ENCODE data around the gene TNRC6B. TPM values are rescaled to one million over a fixed set of nuclear protein-coding genes. Genes with fewer than 3 reads are reported as not detected.

Gene TNRC6B
- total and polyA plus RNA-seq, 2 experiments from 2014 or later: 46.9 to 87.8 TPM

DNA sequence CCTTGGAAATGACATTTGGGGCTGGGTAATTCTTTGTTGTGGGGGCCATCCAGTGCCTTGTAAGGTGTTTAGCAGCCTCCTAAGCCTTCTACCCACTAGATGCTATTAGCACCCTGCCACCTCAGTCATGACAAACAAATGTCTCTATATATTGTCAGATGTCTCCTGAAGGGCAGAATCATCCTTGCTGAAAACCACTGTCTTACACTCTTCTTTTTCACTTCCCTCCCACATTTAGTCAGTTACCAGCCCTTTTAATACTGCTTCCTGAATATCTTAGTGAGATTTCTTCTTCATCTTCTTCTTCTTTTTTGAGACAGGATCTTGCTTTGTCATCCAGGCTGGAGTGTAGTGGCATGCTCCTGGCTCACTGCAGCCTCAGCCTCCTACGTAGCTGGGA lies 33.1 kb downstream of the TNRC6B start:
- H3K27ac Mint-ChIP-seq: peak overlapping the region; percentile 61
- H3K4me3 ChIP-seq: no peak overlapping the region; the same call in 1 of the 2 replicates
- no peaks in the 10 kb centered on the region for H3K27me3 ChIP-seq (ENCODE audit: insufficient read depth)
- peak overlapping the region; percentile 71 for H3K4me2 ChIP-seq
- no peak for DNase-seq (ENCODE audit: low spot score)
- no peaks in the 10 kb centered on the region for H3K9me2 ChIP-seq (ENCODE audit: insufficient read depth)
- H4K20me1 ChIP-seq (replicated peaks; ENCODE audit: insufficient read depth): peaks cover 16% of the 10 kb centered on the region; the same call in 1 of the 2 replicates
- H3K4me1 ChIP-seq (ENCODE audit: insufficient read depth): peaks cover 65% of the 10 kb centered on the region
- TF ChIP-seq, protein P1, sequence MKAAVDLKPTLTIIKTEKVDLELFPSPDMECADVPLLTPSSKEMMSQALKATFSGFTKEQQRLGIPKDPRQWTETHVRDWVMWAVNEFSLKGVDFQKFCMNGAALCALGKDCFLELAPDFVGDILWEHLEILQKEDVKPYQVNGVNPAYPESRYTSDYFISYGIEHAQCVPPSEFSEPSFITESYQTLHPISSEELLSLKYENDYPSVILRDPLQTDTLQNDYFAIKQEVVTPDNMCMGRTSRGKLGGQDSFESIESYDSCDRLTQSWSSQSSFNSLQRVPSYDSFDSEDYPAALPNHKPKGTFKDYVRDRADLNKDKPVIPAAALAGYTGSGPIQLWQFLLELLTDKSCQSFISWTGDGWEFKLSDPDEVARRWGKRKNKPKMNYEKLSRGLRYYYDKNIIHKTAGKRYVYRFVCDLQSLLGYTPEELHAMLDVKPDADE (IDR thresholded peaks at IDR 0.05): no peak
- TF ChIP-seq ZNF114 (CRISPR knock-in tag; IDR thresholded peaks at IDR 0.05): no peak
- TF ChIP-seq JUNB (IDR thresholded peaks at IDR 0.05; ENCODE audit: unreplicated experiment): no peak
- no peak for TF ChIP-seq ZNF331 (CRISPR knock-in tag; IDR thresholded peaks at IDR 0.05; ENCODE audit: low read depth)
- no peak for TF ChIP-seq CREB1 (CRISPR knock-in tag; IDR thresholded peaks at IDR 0.05; ENCODE audit: low read depth)
- TF ChIP-seq POLR2AphosphoS5 (IDR thresholded peaks at IDR 0.05; ENCODE audit: low read depth): no peak
- TF ChIP-seq, protein P2, sequence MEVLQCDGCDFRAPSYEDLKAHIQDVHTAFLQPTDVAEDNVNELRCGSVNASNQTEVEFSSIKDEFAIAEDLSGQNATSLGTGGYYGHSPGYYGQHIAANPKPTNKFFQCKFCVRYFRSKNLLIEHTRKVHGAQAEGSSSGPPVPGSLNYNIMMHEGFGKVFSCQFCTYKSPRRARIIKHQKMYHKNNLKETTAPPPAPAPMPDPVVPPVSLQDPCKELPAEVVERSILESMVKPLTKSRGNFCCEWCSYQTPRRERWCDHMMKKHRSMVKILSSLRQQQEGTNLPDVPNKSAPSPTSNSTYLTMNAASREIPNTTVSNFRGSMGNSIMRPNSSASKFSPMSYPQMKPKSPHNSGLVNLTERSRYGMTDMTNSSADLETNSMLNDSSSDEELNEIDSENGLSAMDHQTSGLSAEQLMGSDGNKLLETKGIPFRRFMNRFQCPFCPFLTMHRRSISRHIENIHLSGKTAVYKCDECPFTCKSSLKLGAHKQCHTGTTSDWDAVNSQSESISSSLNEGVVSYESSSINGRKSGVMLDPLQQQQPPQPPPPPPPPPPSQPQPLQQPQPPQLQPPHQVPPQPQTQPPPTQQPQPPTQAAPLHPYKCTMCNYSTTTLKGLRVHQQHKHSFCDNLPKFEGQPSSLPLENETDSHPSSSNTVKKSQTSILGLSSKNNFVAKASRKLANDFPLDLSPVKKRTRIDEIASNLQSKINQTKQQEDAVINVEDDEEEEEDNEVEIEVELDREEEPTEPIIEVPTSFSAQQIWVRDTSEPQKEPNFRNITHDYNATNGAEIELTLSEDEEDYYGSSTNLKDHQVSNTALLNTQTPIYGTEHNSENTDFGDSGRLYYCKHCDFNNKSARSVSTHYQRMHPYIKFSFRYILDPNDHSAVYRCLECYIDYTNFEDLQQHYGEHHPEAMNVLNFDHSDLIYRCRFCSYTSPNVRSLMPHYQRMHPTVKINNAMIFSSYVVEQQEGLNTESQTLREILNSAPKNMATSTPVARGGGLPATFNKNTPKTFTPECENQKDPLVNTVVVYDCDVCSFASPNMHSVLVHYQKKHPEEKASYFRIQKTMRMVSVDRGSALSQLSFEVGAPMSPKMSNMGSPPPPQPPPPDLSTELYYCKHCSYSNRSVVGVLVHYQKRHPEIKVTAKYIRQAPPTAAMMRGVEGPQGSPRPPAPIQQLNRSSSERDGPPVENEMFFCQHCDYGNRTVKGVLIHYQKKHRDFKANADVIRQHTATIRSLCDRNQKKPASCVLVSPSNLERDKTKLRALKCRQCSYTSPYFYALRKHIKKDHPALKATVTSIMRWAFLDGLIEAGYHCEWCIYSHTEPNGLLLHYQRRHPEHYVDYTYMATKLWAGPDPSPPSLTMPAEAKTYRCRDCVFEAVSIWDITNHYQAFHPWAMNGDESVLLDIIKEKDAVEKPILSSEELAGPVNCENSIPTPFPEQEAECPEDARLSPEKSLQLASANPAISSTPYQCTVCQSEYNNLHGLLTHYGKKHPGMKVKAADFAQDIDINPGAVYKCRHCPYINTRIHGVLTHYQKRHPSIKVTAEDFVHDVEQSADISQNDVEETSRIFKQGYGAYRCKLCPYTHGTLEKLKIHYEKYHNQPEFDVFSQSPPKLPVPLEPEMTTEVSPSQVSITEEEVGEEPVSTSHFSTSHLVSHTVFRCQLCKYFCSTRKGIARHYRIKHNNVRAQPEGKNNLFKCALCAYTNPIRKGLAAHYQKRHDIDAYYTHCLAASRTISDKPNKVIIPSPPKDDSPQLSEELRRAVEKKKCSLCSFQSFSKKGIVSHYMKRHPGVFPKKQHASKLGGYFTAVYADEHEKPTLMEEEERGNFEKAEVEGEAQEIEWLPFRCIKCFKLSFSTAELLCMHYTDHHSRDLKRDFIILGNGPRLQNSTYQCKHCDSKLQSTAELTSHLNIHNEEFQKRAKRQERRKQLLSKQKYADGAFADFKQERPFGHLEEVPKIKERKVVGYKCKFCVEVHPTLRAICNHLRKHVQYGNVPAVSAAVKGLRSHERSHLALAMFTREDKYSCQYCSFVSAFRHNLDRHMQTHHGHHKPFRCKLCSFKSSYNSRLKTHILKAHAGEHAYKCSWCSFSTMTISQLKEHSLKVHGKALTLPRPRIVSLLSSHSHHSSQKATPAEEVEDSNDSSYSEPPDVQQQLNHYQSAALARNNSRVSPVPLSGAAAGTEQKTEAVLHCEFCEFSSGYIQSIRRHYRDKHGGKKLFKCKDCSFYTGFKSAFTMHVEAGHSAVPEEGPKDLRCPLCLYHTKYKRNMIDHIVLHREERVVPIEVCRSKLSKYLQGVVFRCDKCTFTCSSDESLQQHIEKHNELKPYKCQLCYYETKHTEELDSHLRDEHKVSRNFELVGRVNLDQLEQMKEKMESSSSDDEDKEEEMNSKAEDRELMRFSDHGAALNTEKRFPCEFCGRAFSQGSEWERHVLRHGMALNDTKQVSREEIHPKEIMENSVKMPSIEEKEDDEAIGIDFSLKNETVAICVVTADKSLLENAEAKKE (CRISPR knock-in tag; IDR thresholded peaks at IDR 0.05): no peak
- no peak for TF ChIP-seq EZH2 (IDR thresholded peaks at IDR 0.05; ENCODE audit: low read depth, unreplicated experiment)
- TF ChIP-seq STAT1 (IDR thresholded peaks at IDR 0.05; ENCODE audit: unreplicated experiment): no peak
- no peak for TF ChIP-seq NANOG (IDR thresholded peaks at IDR 0.05; ENCODE audit: borderline replicate concordance)
- TF ChIP-seq, protein P3, sequence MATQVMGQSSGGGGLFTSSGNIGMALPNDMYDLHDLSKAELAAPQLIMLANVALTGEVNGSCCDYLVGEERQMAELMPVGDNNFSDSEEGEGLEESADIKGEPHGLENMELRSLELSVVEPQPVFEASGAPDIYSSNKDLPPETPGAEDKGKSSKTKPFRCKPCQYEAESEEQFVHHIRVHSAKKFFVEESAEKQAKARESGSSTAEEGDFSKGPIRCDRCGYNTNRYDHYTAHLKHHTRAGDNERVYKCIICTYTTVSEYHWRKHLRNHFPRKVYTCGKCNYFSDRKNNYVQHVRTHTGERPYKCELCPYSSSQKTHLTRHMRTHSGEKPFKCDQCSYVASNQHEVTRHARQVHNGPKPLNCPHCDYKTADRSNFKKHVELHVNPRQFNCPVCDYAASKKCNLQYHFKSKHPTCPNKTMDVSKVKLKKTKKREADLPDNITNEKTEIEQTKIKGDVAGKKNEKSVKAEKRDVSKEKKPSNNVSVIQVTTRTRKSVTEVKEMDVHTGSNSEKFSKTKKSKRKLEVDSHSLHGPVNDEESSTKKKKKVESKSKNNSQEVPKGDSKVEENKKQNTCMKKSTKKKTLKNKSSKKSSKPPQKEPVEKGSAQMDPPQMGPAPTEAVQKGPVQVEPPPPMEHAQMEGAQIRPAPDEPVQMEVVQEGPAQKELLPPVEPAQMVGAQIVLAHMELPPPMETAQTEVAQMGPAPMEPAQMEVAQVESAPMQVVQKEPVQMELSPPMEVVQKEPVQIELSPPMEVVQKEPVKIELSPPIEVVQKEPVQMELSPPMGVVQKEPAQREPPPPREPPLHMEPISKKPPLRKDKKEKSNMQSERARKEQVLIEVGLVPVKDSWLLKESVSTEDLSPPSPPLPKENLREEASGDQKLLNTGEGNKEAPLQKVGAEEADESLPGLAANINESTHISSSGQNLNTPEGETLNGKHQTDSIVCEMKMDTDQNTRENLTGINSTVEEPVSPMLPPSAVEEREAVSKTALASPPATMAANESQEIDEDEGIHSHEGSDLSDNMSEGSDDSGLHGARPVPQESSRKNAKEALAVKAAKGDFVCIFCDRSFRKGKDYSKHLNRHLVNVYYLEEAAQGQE (IDR thresholded peaks at IDR 0.05; ENCODE audit: unreplicated experiment): no peak
- no peak for TF ChIP-seq EZH2phosphoT487 (IDR thresholded peaks at IDR 0.05; ENCODE audit: unreplicated experiment)
- TF ChIP-seq, protein P4, sequence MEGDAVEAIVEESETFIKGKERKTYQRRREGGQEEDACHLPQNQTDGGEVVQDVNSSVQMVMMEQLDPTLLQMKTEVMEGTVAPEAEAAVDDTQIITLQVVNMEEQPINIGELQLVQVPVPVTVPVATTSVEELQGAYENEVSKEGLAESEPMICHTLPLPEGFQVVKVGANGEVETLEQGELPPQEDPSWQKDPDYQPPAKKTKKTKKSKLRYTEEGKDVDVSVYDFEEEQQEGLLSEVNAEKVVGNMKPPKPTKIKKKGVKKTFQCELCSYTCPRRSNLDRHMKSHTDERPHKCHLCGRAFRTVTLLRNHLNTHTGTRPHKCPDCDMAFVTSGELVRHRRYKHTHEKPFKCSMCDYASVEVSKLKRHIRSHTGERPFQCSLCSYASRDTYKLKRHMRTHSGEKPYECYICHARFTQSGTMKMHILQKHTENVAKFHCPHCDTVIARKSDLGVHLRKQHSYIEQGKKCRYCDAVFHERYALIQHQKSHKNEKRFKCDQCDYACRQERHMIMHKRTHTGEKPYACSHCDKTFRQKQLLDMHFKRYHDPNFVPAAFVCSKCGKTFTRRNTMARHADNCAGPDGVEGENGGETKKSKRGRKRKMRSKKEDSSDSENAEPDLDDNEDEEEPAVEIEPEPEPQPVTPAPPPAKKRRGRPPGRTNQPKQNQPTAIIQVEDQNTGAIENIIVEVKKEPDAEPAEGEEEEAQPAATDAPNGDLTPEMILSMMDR (conservative IDR thresholded peaks at IDR 0.05; ENCODE audit: low read depth in 2 of 2): no peak
- H3K36me3 ChIP-seq (ENCODE audit: insufficient read depth): no peaks in the 10 kb centered on the region
- peaks cover 69% of the 10 kb centered on the region for H3K4me1 Mint-ChIP-seq
- no peak overlapping the region for H3K27ac ChIP-seq (ENCODE audit: low read depth)
- H3K27me3 Mint-ChIP-seq (ENCODE audit: insufficient read depth, low read depth, poor library complexity): peaks cover 11% of the 10 kb centered on the region
- peaks cover 3% of the 10 kb centered on the region for H3F3A ChIP-seq (replicated peaks; ENCODE audit: low read depth)
- 0 out of 3 replicates have a peak, but pooled peaks cover 9% of the 10 kb centered on the region for H3K36me3 Mint-ChIP-seq (ENCODE audit: low read depth)
- H3K4me3 Mint-ChIP-seq: peak overlapping the region; percentile 3; the same call in 1 of the 3 replicates
- no peak overlapping the region for H2AFZ ChIP-seq
- ATAC-seq: no peak
- peaks cover 89% of the 10 kb centered on the region for H3K79me2 ChIP-seq (replicated peaks; ENCODE audit: insufficient read depth)
- no peaks in the 10 kb centered on the region for H3K9me3 Mint-ChIP-seq

Measured in GM23338 (cell line).